Measurements from ENCODE around the gene GRM7.

Gene GRM7

GRCh38 chr3:7630925-7631324 is 770.0 kb downstream of the GRM7 start:
- H3K9me3 ChIP-seq (ENCODE audit: severe bottlenecking): no peaks in the 10 kb centered on the region
- no peak overlapping the region for H3K4me3 ChIP-seq (ENCODE audit: severe bottlenecking)
- H3K27me3 ChIP-seq (ENCODE audit: insufficient read depth, poor library complexity, severe bottlenecking): no peaks in the 10 kb centered on the region
- no peak for TF ChIP-seq CTCF (IDR thresholded peaks at IDR 0.05; ENCODE audit: poor library complexity, severe bottlenecking)
- ATAC-seq (ENCODE audit: low read depth) (no peak), DNase-seq (ENCODE audit: low spot score) (no peak)
- no peak overlapping the region for H3K27ac ChIP-seq (ENCODE audit: poor library complexity, severe bottlenecking)
- H3K4me1 ChIP-seq (ENCODE audit: insufficient read depth, poor library complexity, severe bottlenecking): no peaks in the 10 kb centered on the region
- H3K36me3 ChIP-seq (ENCODE audit: low read depth): no peaks in the 10 kb centered on the region

GRCh38 chr3:7632305-7632704 is 771.4 kb downstream of the GRM7 start:
- Histone ChIP-seq H3K9me3 (ENCODE audit: severe bottlenecking) (no peaks in the 10 kb centered on the region), H3K27ac (ENCODE audit: poor library complexity, severe bottlenecking) (no peak overlapping the region), H3K4me3 (ENCODE audit: severe bottlenecking) (no peak overlapping the region), H3K36me3 (ENCODE audit: low read depth) (no peaks in the 10 kb centered on the region), H3K4me1 (ENCODE audit: insufficient read depth, poor library complexity, severe bottlenecking) (no peaks in the 10 kb centered on the region), H3K27me3 (ENCODE audit: insufficient read depth, poor library complexity, severe bottlenecking) (no peaks in the 10 kb centered on the region)
- ATAC-seq (ENCODE audit: low read depth): no peak
- no peak for DNase-seq (ENCODE audit: low spot score)
- no peak for TF ChIP-seq CTCF (IDR thresholded peaks at IDR 0.05; ENCODE audit: poor library complexity, severe bottlenecking)

- H3K9me3 ChIP-seq (ENCODE audit: severe bottlenecking): peaks cover 2% of the 10 kb centered on the region
- DNase-seq (ENCODE audit: low spot score) (no peak), ATAC-seq (ENCODE audit: low read depth) (no peak)
- H3K4me3 ChIP-seq (ENCODE audit: severe bottlenecking): no peak overlapping the region
- no peak for TF ChIP-seq CTCF (IDR thresholded peaks at IDR 0.05; ENCODE audit: poor library complexity, severe bottlenecking)
- H3K4me1 ChIP-seq (ENCODE audit: insufficient read depth, poor library complexity, severe bottlenecking): no peaks in the 10 kb centered on the region
- H3K36me3 ChIP-seq (ENCODE audit: low read depth): no peaks in the 10 kb centered on the region
- H3K27me3 ChIP-seq (ENCODE audit: insufficient read depth, poor library complexity, severe bottlenecking): no peaks in the 10 kb centered on the region
- H3K27ac ChIP-seq (ENCODE audit: poor library complexity, severe bottlenecking): no peak overlapping the region
These were observed 776.8 kb downstream of the GRM7 start for GRCh38 chr3:7637694-7638093.

GRCh38 chr3:7638103-7638502 is 777.2 kb downstream of the GRM7 start:
- no peak for ATAC-seq (ENCODE audit: low read depth)

DNA sequence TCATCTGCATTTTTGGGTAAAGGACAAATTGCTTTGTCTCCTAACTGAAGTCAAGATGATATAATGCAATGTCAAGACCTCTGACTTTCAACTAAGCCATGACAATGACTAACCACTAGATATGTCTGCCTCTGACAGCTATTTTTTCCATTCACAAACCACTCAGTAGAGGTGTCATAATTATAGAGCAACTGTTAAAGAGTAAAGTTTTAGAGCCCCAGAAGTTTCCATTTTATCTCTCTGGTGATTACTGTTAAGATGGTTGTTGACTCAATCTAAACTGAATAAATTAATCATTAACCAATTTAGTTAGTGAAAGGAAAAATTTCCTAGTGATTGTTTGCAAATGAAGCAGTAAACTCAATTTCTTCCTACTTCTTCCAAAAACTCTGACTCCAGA is 779.9 kb downstream of the GRM7 start:
- H3K4me3 ChIP-seq (ENCODE audit: severe bottlenecking): no peak overlapping the region
- H3K4me1 ChIP-seq (ENCODE audit: insufficient read depth, poor library complexity, severe bottlenecking): no peaks in the 10 kb centered on the region
- peaks cover 2% of the 10 kb centered on the region for H3K9me3 ChIP-seq (ENCODE audit: severe bottlenecking)
- DNase-seq (ENCODE audit: low spot score) (no peak), ATAC-seq (ENCODE audit: low read depth) (no peak)
- no peaks in the 10 kb centered on the region for H3K27me3 ChIP-seq (ENCODE audit: insufficient read depth, poor library complexity, severe bottlenecking)
- no peaks in the 10 kb centered on the region for H3K36me3 ChIP-seq (ENCODE audit: low read depth)
- no peak for TF ChIP-seq CTCF (IDR thresholded peaks at IDR 0.05; ENCODE audit: poor library complexity, severe bottlenecking)
- H3K27ac ChIP-seq (ENCODE audit: poor library complexity, severe bottlenecking): no peak overlapping the region

More at GRCh38 chr3:7638103-7638502, 777.2 kb downstream of the GRM7 start:
- no peak overlapping the region for H3K4me3 ChIP-seq (ENCODE audit: severe bottlenecking)
- no peaks in the 10 kb centered on the region for H3K4me1 ChIP-seq (ENCODE audit: insufficient read depth, poor library complexity, severe bottlenecking)
- H3K9me3 ChIP-seq (ENCODE audit: severe bottlenecking): peaks cover 2% of the 10 kb centered on the region
- TF ChIP-seq CTCF (IDR thresholded peaks at IDR 0.05; ENCODE audit: poor library complexity, severe bottlenecking): no peak
- DNase-seq (ENCODE audit: low spot score): no peak
- no peaks in the 10 kb centered on the region for H3K36me3 ChIP-seq (ENCODE audit: low read depth)
- H3K27ac ChIP-seq (ENCODE audit: poor library complexity, severe bottlenecking): no peak overlapping the region
- no peaks in the 10 kb centered on the region for H3K27me3 ChIP-seq (ENCODE audit: insufficient read depth, poor library complexity, severe bottlenecking)

All from RWPE2 (cell line).